A549 (cell line): Measurements from ENCODE around the gene GDF9. TPM values are rescaled to one million over a fixed set of nuclear protein-coding genes. Genes with fewer than 3 reads are reported as not detected.

Source experiments
- ATAC-seq, 2 experiments: fragments of 200-7000 bp in 1 of 2; fragments of >200 bp in 1 of 2; cut with Nextera tagmentation in 1 of 2; cut with Tn5 transposase in 1 of 2; 3 replicates each; pipeline versions ENCODE4 v1.8.0 to v1.9.1; 2018 to 2020; ENCODE audit warnings: mild to moderate bottlenecking in 1 of 2, moderate library complexity in 1 of 2
- CTCF ChIA-PET: fragments of 300-600 bp; sonication (Branson Sonifier 250); formaldehyde crosslinking; extraction: SDS; loops from one replicate; lab custom pipeline; 2021; ENCODE audit warnings: antibody characterized with exemption, inconsistent platforms; lab: Yijun Ruan, JAX
- POLR2A ChIA-PET: fragments of 350-600 bp; formaldehyde crosslinking; extraction: SDS; loops from one replicate; lab custom pipeline; 2021; ENCODE audit warnings: antibody characterized with exemption, inconsistent platforms; lab: Yijun Ruan, JAX
- DNase-seq, 2 experiments: peaks; one replicate each; pipeline versions ENCODE4 v3.0.0 to v3.0.0-alpha.2; 2011 to 2016; ENCODE audit warnings: low read depth in 1 of 2, low spot score in 1 of 2
- FAIRE-seq: peaks from 2 replicates; lab custom pipeline; 2011; peaks lifted over from hg19 to GRCh38; lab: Jason Lieb, UNC
- H3K27ac ChIP-seq, 2 experiments: fragments of >200 bp; sonication (Bioruptor Twin); formaldehyde crosslinking; 3 replicates each; pipeline ENCODE4 v1.5.1; 2016 to 2017
- H3K4me1 ChIP-seq: fragments of >200 bp; sonication (Bioruptor Twin); formaldehyde crosslinking; 3 replicates; pipeline ENCODE4 v1.6.1; 2016
- H3K4me2 ChIP-seq: fragments of >200 bp; sonication (Bioruptor Twin); formaldehyde crosslinking; 3 replicates; pipeline ENCODE4 v1.6.1; 2016
- H3K4me3 ChIP-seq: fragments of >200 bp; sonication (Bioruptor Twin); formaldehyde crosslinking; 3 replicates; pipeline ENCODE4 v1.5.1; 2016
- H3K9me3 ChIP-seq: fragments of >200 bp; sonication (Bioruptor Twin); formaldehyde crosslinking; 3 replicates; pipeline ENCODE4 v1.6.1; 2016
- BHLHE40 ChIP-seq: IDR thresholded peaks from 2 replicates; pipeline ENCODE4 v1.6.1; 2012; ENCODE audit warnings: low read depth, low read length, inconsistent platforms
- CBX8 ChIP-seq: fragments of 200-600 bp; sonication (generic); IDR thresholded peaks from 2 replicates; pipeline ENCODE4 v1.6.1; 2016
- CHD4 ChIP-seq: fragments of 200-600 bp; sonication (generic); IDR thresholded peaks from 2 replicates; pipeline ENCODE4 v1.6.1; 2016; ENCODE audit warnings: antibody characterized with exemption, mild to moderate bottlenecking, borderline replicate concordance
- E2F6 ChIP-seq: IDR thresholded peaks from 2 replicates; pipeline ENCODE4 v1.6.1; 2012; ENCODE audit warnings: low read depth, borderline replicate concordance
- EHMT2 ChIP-seq: fragments of 200-600 bp; sonication (generic); IDR thresholded peaks from 2 replicates; pipeline ENCODE4 v1.6.1; 2016; ENCODE audit warnings: antibody characterized with exemption, low read depth, mild to moderate bottlenecking, moderate library complexity
- FOSL2 ChIP-seq, 2 experiments: fragments of 450-650 bp in 1 of 2; fragments of >200 bp in 1 of 2; sonication (Bioruptor Twin) in 1 of 2; formaldehyde crosslinking; IDR thresholded peaks; 2 replicates each; pipeline versions ENCODE4 v1.5.0 to v1.6.1; 2016 to 2020; ENCODE audit warnings: mild to moderate bottlenecking in 1 of 2, moderate library complexity in 1 of 2
- FOXS1 ChIP-seq: fragments of 250-450 bp; sonication (Bioruptor Pico); IDR thresholded peaks from 2 replicates; pipeline ENCODE4 v1.5.0; 2020; ENCODE audit warnings: mild to moderate bottlenecking, moderate library complexity
- HDAC2 ChIP-seq: fragments of 200-600 bp; sonication (generic); IDR thresholded peaks from 2 replicates; pipeline ENCODE4 v1.6.1; 2016
- HES2 ChIP-seq: fragments of >200 bp; sonication (Bioruptor Twin); formaldehyde crosslinking; IDR thresholded peaks from 2 replicates; pipeline ENCODE4 v1.6.1; 2016
- HMGXB4 ChIP-seq: fragments of 250-450 bp; sonication (Bioruptor Pico); IDR thresholded peaks from 2 replicates; pipeline ENCODE4 v1.5.0; 2021; ENCODE audit warnings: mild to moderate bottlenecking, moderate library complexity, borderline replicate concordance
- HOXA7 ChIP-seq: fragments of 250-450 bp; sonication (Bioruptor Pico); IDR thresholded peaks from 2 replicates; pipeline ENCODE4 v1.5.0; 2020; ENCODE audit warnings: mild to moderate bottlenecking, moderate library complexity
- HOXB13 ChIP-seq: fragments of 250-450 bp; sonication (Bioruptor Pico); IDR thresholded peaks from 2 replicates; pipeline ENCODE4 v1.5.0; 2020; ENCODE audit warnings: low read depth, mild to moderate bottlenecking, moderate library complexity
- JUN ChIP-seq, 2 experiments: fragments of >200 bp; sonication (Bioruptor Twin); formaldehyde crosslinking; IDR thresholded peaks; 2 replicates in 1 of 2; 3 replicates in 1 of 2; pipeline ENCODE4 v1.6.1; 2016 to 2017
- KDM1A ChIP-seq: fragments of 200-600 bp; sonication (generic); IDR thresholded peaks from 2 replicates; pipeline ENCODE4 v1.6.1; 2016; ENCODE audit warnings: low read depth, mild to moderate bottlenecking
- MYC ChIP-seq: IDR thresholded peaks from 2 replicates; pipeline ENCODE4 v1.6.1; 2012; ENCODE audit warnings: mild to moderate bottlenecking, inconsistent platforms, low read length, improper control_type of control experiment, borderline replicate concordance
- NR3C1 ChIP-seq: fragments of >200 bp; sonication (Bioruptor Twin); formaldehyde crosslinking; IDR thresholded peaks from 3 replicates; pipeline ENCODE4 v1.6.1; 2017
- POLR2A ChIP-seq: IDR thresholded peaks from 2 replicates; pipeline ENCODE4 v1.6.1; 2012; ENCODE audit warnings: mild to moderate bottlenecking, low read length
- RARB ChIP-seq: fragments of 250-450 bp; sonication (Bioruptor Pico); IDR thresholded peaks from 2 replicates; pipeline ENCODE4 v1.8.0; 2021; ENCODE audit warnings: mild to moderate bottlenecking, moderate library complexity
- RCOR1 ChIP-seq: fragments of 150-350 bp; IDR thresholded peaks from 2 replicates; pipeline ENCODE4 v1.6.1; 2014; ENCODE audit warnings: antibody characterized with exemption, low read length, low read depth
- REST ChIP-seq: fragments of 200-600 bp; sonication (generic); IDR thresholded peaks from 2 replicates; pipeline ENCODE4 v1.6.1; 2016; ENCODE audit warnings: antibody characterized with exemption, mild to moderate bottlenecking, moderate library complexity
- RNF2 ChIP-seq: fragments of 200-600 bp; sonication (generic); IDR thresholded peaks from 2 replicates; pipeline ENCODE4 v1.6.1; 2016; ENCODE audit warnings: low read depth, mild to moderate bottlenecking, antibody characterized with exemption, moderate library complexity, borderline replicate concordance
- SREBF2 ChIP-seq: fragments of 450-650 bp; IDR thresholded peaks from 2 replicates; pipeline ENCODE4 v1.6.1; 2014; ENCODE audit warnings: mild to moderate bottlenecking, moderate library complexity
- TFCP2L1 ChIP-seq: fragments of 250-450 bp; sonication (Bioruptor Pico); IDR thresholded peaks from 2 replicates; pipeline ENCODE4 v1.5.0; 2021; ENCODE audit warnings: mild to moderate bottlenecking
- ZNF302 ChIP-seq: fragments of 250-450 bp; sonication (Bioruptor Pico); IDR thresholded peaks from 2 replicates; pipeline ENCODE4 v1.9.0; 2021; ENCODE audit warnings: inconsistent platforms, mild to moderate bottlenecking, moderate library complexity
- ZSCAN20 ChIP-seq: fragments of 250-450 bp; sonication (Bioruptor Pico); IDR thresholded peaks from 2 replicates; pipeline ENCODE4 v1.8.0; 2022; ENCODE audit warnings: mild to moderate bottlenecking, moderate library complexity
- WGBS: methylation state at CpG from one replicate; pipeline ENCODE4 v1.1.6; 2017; ENCODE audit errors: missing lambda C conversion rate; 5-methylcytosine and 5-hydroxymethylcytosine counted together
- polyA plus RNA-seq, 4 experiments: library from polyadenylated mRNA; depleted of rRNA in 3 of 4; stranded (reverse); fragments of >200 nt; fragmentation: RNase III in 1 of 4; extraction: RNeasy Plus Mini Kit Qiagen cat#74134 plus additional on column Dnase treatment in 1 of 4; gene quantifications; 2 replicates in 3 of 4; 3 replicates in 1 of 4; pipeline ENCODE4 v1.2.3, GENCODE V29; 2011 to 2017
- TF ChIP-seq, protein P1 (sequence below): IDR thresholded peaks from 2 replicates; pipeline ENCODE4 v1.6.1; 2012
- TF ChIP-seq, protein P2 (sequence below): IDR thresholded peaks from 2 replicates; pipeline ENCODE4 v1.6.1; 2012

Gene GDF9
- polyA plus RNA-seq, 2 of the 4 experiments (the other 2 are of a cell fraction), result 0.49 to 0.85 TPM

DNA sequence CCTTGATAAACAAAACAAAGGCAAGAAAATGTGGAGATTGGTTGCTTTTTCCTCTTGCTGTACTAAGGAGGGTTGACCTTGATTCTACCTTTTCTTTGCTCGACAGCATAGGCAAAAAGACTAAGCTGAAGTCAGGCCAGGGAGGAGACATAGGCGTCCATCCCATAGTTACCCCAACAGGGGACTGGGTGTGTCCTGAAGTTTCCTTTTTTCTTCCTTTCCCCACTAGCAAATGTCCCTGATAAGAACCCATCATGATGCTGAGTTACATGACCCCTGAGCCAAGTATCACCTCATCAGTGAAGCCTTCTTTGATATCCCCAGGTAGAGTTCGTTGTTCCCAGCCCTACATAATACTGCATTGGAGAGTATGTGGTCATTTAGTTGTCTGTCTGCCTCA is 26.0 kb downstream of the GDF9 start:
- FAIRE-seq (no peak), DNase-seq (no peak), ATAC-seq (no peak)
- no peak overlapping the region for H3K4me3 ChIP-seq
- H3K4me1 ChIP-seq, result peaks cover 4% of the 10 kb centered on the region; the same call in 1 of the 3 replicates
- H3K4me2 ChIP-seq, result no peak overlapping the region
- 72% methylated on average over 3 of the region's 3 CpGs for WGBS
- ChIA-PET POLR2A (no interaction called here), CTCF (interaction anchor here (2.8 to 2.9 kb wide), 2 partner anchors 10 to 20 kb away, joined by 14 read pairs; partner anchors contain the start of gene SHROOM1)
- no peak for TF ChIP-seq HDAC2
- TF ChIP-seq, protein P1, sequence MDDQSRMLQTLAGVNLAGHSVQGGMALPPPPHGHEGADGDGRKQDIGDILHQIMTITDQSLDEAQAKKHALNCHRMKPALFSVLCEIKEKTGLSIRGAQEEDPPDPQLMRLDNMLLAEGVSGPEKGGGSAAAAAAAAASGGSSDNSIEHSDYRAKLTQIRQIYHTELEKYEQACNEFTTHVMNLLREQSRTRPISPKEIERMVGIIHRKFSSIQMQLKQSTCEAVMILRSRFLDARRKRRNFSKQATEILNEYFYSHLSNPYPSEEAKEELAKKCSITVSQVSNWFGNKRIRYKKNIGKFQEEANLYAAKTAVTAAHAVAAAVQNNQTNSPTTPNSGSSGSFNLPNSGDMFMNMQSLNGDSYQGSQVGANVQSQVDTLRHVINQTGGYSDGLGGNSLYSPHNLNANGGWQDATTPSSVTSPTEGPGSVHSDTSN, result no peak
- TF ChIP-seq REST, result no peak
- no peak for TF ChIP-seq CHD4
- no peak for TF ChIP-seq HMGXB4 (CRISPR knock-in tag)
- TF ChIP-seq RARB (CRISPR knock-in tag), result no peak
- TF ChIP-seq, protein P2, sequence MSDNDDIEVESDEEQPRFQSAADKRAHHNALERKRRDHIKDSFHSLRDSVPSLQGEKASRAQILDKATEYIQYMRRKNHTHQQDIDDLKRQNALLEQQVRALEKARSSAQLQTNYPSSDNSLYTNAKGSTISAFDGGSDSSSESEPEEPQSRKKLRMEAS, result no peak
- TF ChIP-seq RNF2, result no peak
- TF ChIP-seq HES2, result no peak
- TF ChIP-seq RCOR1, result no peak
- no peak for TF ChIP-seq POLR2A
- no peak for TF ChIP-seq FOXS1 (CRISPR knock-in tag)
- TF ChIP-seq NR3C1, result no peak
- TF ChIP-seq JUN (IDR thresholded peaks at IDR 0.05), result no peak
- TF ChIP-seq HOXA7, result no peak
- no peak overlapping the region; a peak in 1 of 6 replicates for H3K27ac ChIP-seq
- H3K9me3 ChIP-seq, result no peaks in the 10 kb centered on the region

GRCh38 chr5:132839426-132840301 is 26.6 kb downstream of the GDF9 start:
- H3K4me3 ChIP-seq, result no peak overlapping the region
- H3K9me3 ChIP-seq, result no peaks in the 10 kb centered on the region
- 82% methylated on average over 8 of the region's 8 CpGs for WGBS
- H3K27ac ChIP-seq, result peak overlapping the region in 1 of 2 experiments; percentile 9; a peak in 1 of 6 replicates
- no peak for DNase-seq
- no peak for TF ChIP-seq FOSL2 (IDR thresholded peaks at IDR 0.05)
- no peak for TF ChIP-seq FOSL2 (CRISPR knock-in tag; IDR thresholded peaks at IDR 0.05)
- TF ChIP-seq TFCP2L1 (CRISPR knock-in tag), result no peak
- TF ChIP-seq SREBF2, result no peak
- TF ChIP-seq MYC, result no peak
- TF ChIP-seq POLR2A, result no peak
- no peak for TF ChIP-seq EHMT2
- no peak for TF ChIP-seq KDM1A
- TF ChIP-seq HOXA7, result no peak
- TF ChIP-seq HOXB13 (CRISPR knock-in tag), result no peak
- no peak for TF ChIP-seq BHLHE40
- no peak for TF ChIP-seq ZNF302 (CRISPR knock-in tag)
- TF ChIP-seq CBX8, result no peak
- TF ChIP-seq E2F6, result no peak
- TF ChIP-seq, protein P2, result no peak
- TF ChIP-seq ZSCAN20 (CRISPR knock-in tag), result no peak
- POLR2A ChIA-PET, result no interaction called here
- ATAC-seq, result no peak
- peaks cover 4% of the 10 kb centered on the region; the same call in 1 of the 3 replicates for H3K4me1 ChIP-seq
- no peak overlapping the region for H3K4me2 ChIP-seq
- FAIRE-seq, result no peak
- CTCF ChIA-PET, result interaction anchor here (1.0 to 2.9 kb wide), 3 partner anchors 10 to 27 kb away, joined by 4 to 14 read pairs (median 14); partner anchors contain the start of genes GDF9, SHROOM1 and UQCRQ
